IMR-90 (cell line): ENCODE data around the gene RABEP2. TPM values are rescaled to one million over a fixed set of nuclear protein-coding genes. Genes with fewer than 3 reads are reported as not detected.
A peak's percentile ranks its signal among the peaks of the same experiment; 100 is the strongest.

ENCODE experiments used
- ATAC-seq: fragments of 200-7000 bp; cut with Tn5 transposase; 2 replicates; pipeline ENCODE4 v1.9.1; 2020; ENCODE audit warnings: low read depth, mild to moderate bottlenecking, moderate library complexity
- BruUV-seq: library from RNA; stranded (reverse); fragments of 400-500 nt; replicated peaks from 2 replicates; lab custom pipeline; 2021; lab: Mats Ljungman, UMichigan
- CTCF ChIA-PET: fragments of 300-600 bp; formaldehyde crosslinking; extraction: SDS; loops from one replicate; lab custom pipeline; 2021; ENCODE audit warnings: antibody characterized with exemption; lab: Yijun Ruan, JAX
- POLR2A ChIA-PET: fragments of 300-600 bp; sonication (Branson Sonifier 250); formaldehyde crosslinking; loops from one replicate; lab custom pipeline; 2022; ENCODE audit warnings: antibody characterized with exemption; ENCODE audit not compliant: unreplicated experiment; lab: Charles Lee
- DNase-seq: peaks from one replicate; pipeline ENCODE4 v3.0.0; 2013
- H2AFZ ChIP-seq: replicated peaks from 2 replicates; pipeline ENCODE3; 2013; ENCODE audit warnings: low read length, mild to moderate bottlenecking; ENCODE audit not compliant: poor library complexity
- H2AK5ac ChIP-seq: 2 replicates; pipeline ENCODE4 v1.6.1; 2013; ENCODE audit warnings: low read depth, low read length, inconsistent platforms
- H2AK9ac ChIP-seq: replicated peaks from 2 replicates; pipeline ENCODE3; 2013; ENCODE audit warnings: mild to moderate bottlenecking, low read depth, low read length, moderate library complexity; ENCODE audit not compliant: poor library complexity
- H2BK120ac ChIP-seq: 2 replicates; pipeline ENCODE4 v1.6.1; 2013; ENCODE audit warnings: low read depth, low read length, inconsistent platforms
- H2BK15ac ChIP-seq: 3 replicates; pipeline ENCODE4 v1.6.1; 2013; ENCODE audit warnings: low read depth, low read length, inconsistent platforms
- H2BK20ac ChIP-seq: 2 replicates; pipeline ENCODE4 v1.6.1; 2013; ENCODE audit warnings: low read depth, mild to moderate bottlenecking, inconsistent platforms, low read length, moderate library complexity
- H2BK5ac ChIP-seq: 2 replicates; pipeline ENCODE4 v1.6.1; 2013; ENCODE audit warnings: mild to moderate bottlenecking, low read depth, low read length, inconsistent platforms; ENCODE audit not compliant: poor library complexity, severe bottlenecking
- H3K14ac ChIP-seq: replicated peaks from 2 replicates; pipeline ENCODE4 v1.6.1; 2013; ENCODE audit warnings: low read depth, low read length, inconsistent platforms
- H3K18ac ChIP-seq: 2 replicates; pipeline ENCODE4 v1.6.1; 2013; ENCODE audit warnings: low read depth, low read length, control low read depth
- H3K23ac ChIP-seq: 2 replicates; pipeline ENCODE4 v1.6.1; 2013; ENCODE audit warnings: low read depth, low read length, inconsistent platforms
- H3K27ac ChIP-seq: 2 replicates; pipeline ENCODE4 v1.5.1; 2013; ENCODE audit warnings: mild to moderate bottlenecking, control low read depth, low read length; ENCODE audit not compliant: insufficient read depth
- H3K27me3 ChIP-seq: 2 replicates; pipeline ENCODE4 v1.6.1; 2013; ENCODE audit warnings: low read length; ENCODE audit not compliant: control insufficient read depth, insufficient read depth
- H3K36me3 ChIP-seq: 2 replicates; pipeline ENCODE4 v1.6.1; 2013; ENCODE audit warnings: low read length, mixed read lengths; ENCODE audit not compliant: control insufficient read depth, insufficient read depth
- H3K4ac ChIP-seq: 2 replicates; pipeline ENCODE4 v1.6.1; 2013; ENCODE audit warnings: low read depth, low read length, inconsistent platforms
- H3K4me1 ChIP-seq: 2 replicates; pipeline ENCODE4 v1.6.1; 2013; ENCODE audit warnings: low read length, mixed read lengths; ENCODE audit not compliant: control insufficient read depth, insufficient read depth
- H3K4me2 ChIP-seq: 2 replicates; pipeline ENCODE4 v1.6.1; 2013; ENCODE audit warnings: low read depth, mild to moderate bottlenecking, control low read depth, low read length, moderate library complexity
- H3K4me3 ChIP-seq: 2 replicates; pipeline ENCODE4 v1.5.1; 2013; ENCODE audit warnings: low read depth, mild to moderate bottlenecking, control low read depth, low read length, moderate library complexity; ENCODE audit not compliant: insufficient read depth
- H3K56ac ChIP-seq: 2 replicates; pipeline ENCODE4 v1.6.1; 2013; ENCODE audit warnings: low read length, inconsistent platforms; ENCODE audit not compliant: insufficient read depth; ENCODE audit errors: extremely low read depth
- H3K79me1 ChIP-seq, 2 experiments: 2 replicates each; pipeline ENCODE4 v1.6.1; 2013; ENCODE audit warnings: low read length in 2 of 2, inconsistent platforms in 1 of 2, low read depth in 1 of 2
- H3K9ac ChIP-seq: 2 replicates; pipeline ENCODE4 v1.6.1; 2013; ENCODE audit warnings: low read depth, low read length, control low read depth
- H3K9me1 ChIP-seq: 2 replicates; pipeline ENCODE4 v1.6.1; 2013; ENCODE audit warnings: low read length, inconsistent platforms; ENCODE audit not compliant: insufficient read depth
- H3K9me3 ChIP-seq: 2 replicates; pipeline ENCODE4 v1.6.1; 2013; ENCODE audit warnings: low read length; ENCODE audit not compliant: control insufficient read depth, insufficient read depth
- H4K20me1 ChIP-seq: 2 replicates; pipeline ENCODE4 v1.6.1; 2013; ENCODE audit warnings: low read length, inconsistent platforms; ENCODE audit not compliant: insufficient read depth
- H4K5ac ChIP-seq: 2 replicates; pipeline ENCODE4 v1.6.1; 2013; ENCODE audit warnings: mild to moderate bottlenecking, low read depth, low read length, control low read depth
- H4K8ac ChIP-seq, 2 experiments: 2 replicates each; pipeline ENCODE4 v1.6.1; 2013; ENCODE audit warnings: low read depth in 2 of 2, low read length in 2 of 2, control low read depth in 1 of 2, inconsistent platforms in 1 of 2
- H4K91ac ChIP-seq: 2 replicates; pipeline ENCODE4 v1.6.1; 2013; ENCODE audit warnings: low read depth, low read length, inconsistent platforms; ENCODE audit not compliant: insufficient read depth
- CEBPB ChIP-seq: IDR thresholded peaks from 2 replicates; pipeline ENCODE4 v1.6.1; 2012; ENCODE audit warnings: low read depth, low read length, improper control_type of control experiment
- CTCF ChIP-seq: conservative IDR thresholded peaks from 2 replicates; pipeline ENCODE4 v1.5.1; 2012; ENCODE audit warnings: mild to moderate bottlenecking, low read depth, low read length, improper control_type of control experiment
- MAZ ChIP-seq: IDR thresholded peaks from 2 replicates; pipeline ENCODE4 v1.6.1; 2012; ENCODE audit warnings: low read depth, mild to moderate bottlenecking, low read length, improper control_type of control experiment, moderate library complexity, borderline replicate concordance
- MXI1 ChIP-seq: IDR thresholded peaks from 2 replicates; pipeline ENCODE4 v1.6.1; 2012; ENCODE audit warnings: low read depth, mild to moderate bottlenecking, low read length, moderate library complexity, borderline replicate concordance
- RAD21 ChIP-seq: IDR thresholded peaks from 2 replicates; pipeline ENCODE4 v1.6.1; 2012; ENCODE audit warnings: low read length, improper control_type of control experiment
- SMC3 ChIP-seq: fragments of 150-350 bp; IDR thresholded peaks from 2 replicates; pipeline ENCODE4 v1.6.1; 2016; ENCODE audit warnings: low read depth, mild to moderate bottlenecking, antibody characterized with exemption, low read length, moderate library complexity
- WGBS, 2 experiments: methylation state at CpG; one replicate each; pipeline versions ENCODE4 v1.1.5 to v1.1.7; 2013; ENCODE audit warnings: missing lambda C conversion rate in 2 of 2; ENCODE audit not compliant: insufficient read length in 1 of 2; ENCODE audit errors: extremely low coverage in 2 of 2; 5-methylcytosine and 5-hydroxymethylcytosine counted together
- dilution Hi-C: fragments of 300-500 bp; cut with HindIII; formaldehyde crosslinking; loops from one replicate; pipeline ENCODE4 v1.14.3; 2018; ENCODE audit warnings: low sequenced_read_pairs; ENCODE audit not compliant: unreplicated experiment
- in situ Hi-C: fragments of 300-500 bp; cut with MboI; formaldehyde crosslinking; loops from 3 replicates; pipeline ENCODE4 v1.14.3; 2019; ENCODE audit warnings: low sequenced_read_pairs, inconsistent platforms, mixed read lengths
- intact Hi-C: fragments of 100-400 bp; cut with micrococcal nuclease; formaldehyde crosslinking; loops from 2 replicates; pipeline ENCODE4 v1.10.0; 2022
- polyA plus RNA-seq, 3 experiments: library from polyadenylated mRNA; depleted of rRNA; stranded (reverse); fragments of >200 nt; gene quantifications; 2 replicates each; pipeline ENCODE4 v1.2.3, GENCODE V29; 2012; ENCODE audit warnings: low replicate concordance in 1 of 3
- total RNA-seq: library from RNA; depleted of rRNA; stranded (reverse); fragments of >200 nt; gene quantifications from 2 replicates; pipeline ENCODE4 v1.2.3, GENCODE V29; 2012
- TF ChIP-seq, protein P1 (sequence below): fragments of 150-350 bp; IDR thresholded peaks from 2 replicates; pipeline ENCODE4 v1.6.1; 2016; ENCODE audit warnings: low read depth, mild to moderate bottlenecking, low read length, moderate library complexity, borderline replicate concordance
- TF ChIP-seq, protein P2 (sequence below): fragments of 150-350 bp; IDR thresholded peaks from 2 replicates; pipeline ENCODE4 v1.6.1; 2017; ENCODE audit warnings: mild to moderate bottlenecking, antibody characterized with exemption, low read length, low read depth

The RABEP2 gene
- total and polyA plus RNA-seq, 2 of the 4 experiments (the other 2 are of a cell fraction), result 12.2 to 20.0 TPM

DNA sequence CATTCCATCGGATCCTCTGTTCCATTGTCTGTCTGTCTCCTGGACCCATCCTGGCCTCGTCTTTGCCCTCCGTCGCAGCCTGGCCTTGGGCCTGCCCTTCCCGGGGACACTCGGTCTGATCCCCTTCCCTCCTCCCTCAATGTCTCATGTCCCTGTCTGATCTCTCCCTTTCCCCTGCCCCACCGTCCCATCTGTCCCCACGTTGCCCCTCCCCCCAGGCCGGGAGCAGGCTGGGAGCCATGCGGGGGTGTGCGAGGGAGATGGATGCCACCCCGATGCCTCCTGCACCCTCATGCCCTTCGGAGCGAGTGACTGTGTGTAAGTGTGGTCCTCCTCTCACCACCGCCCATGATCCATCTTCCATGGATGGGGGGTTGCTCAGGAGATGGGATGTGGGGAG is 52.1 kb downstream of the RABEP2 start:
- Histone ChIP-seq H2BK15ac (no peak overlapping the region), H2BK20ac (no peak overlapping the region), H4K5ac (no peak overlapping the region), H4K20me1 (no peaks in the 10 kb centered on the region), H3K9ac (no peak overlapping the region), H4K91ac (no peak overlapping the region), H3K9me3 (no peaks in the 10 kb centered on the region), H3K18ac (no peak overlapping the region), H2AK9ac (peak overlapping the region; percentile 42), H3K4me1 (no peaks in the 10 kb centered on the region), H4K8ac (no peak overlapping the region), H3K9me1 (no peaks in the 10 kb centered on the region), H3K4me2 (no peak overlapping the region), H2AFZ (no peak overlapping the region), H3K36me3 (peaks cover 52% of the 10 kb centered on the region), H2BK5ac (no peak overlapping the region), H3K14ac (no peak overlapping the region), H2BK120ac (no peak overlapping the region), H3K27ac (no peak overlapping the region), H2AK5ac (no peak overlapping the region), H3K4ac (no peak overlapping the region), H3K23ac (no peak overlapping the region), H3K4me3 (no peak overlapping the region), H3K56ac (no peak overlapping the region), H3K79me1 (peaks cover 11 to 18% of the 10 kb centered on the region in 2 experiments; a peak in 3 of 4 replicates), H3K27me3 (no peaks in the 10 kb centered on the region)
- BruUV-seq, result no TSS peak
- no peak for ATAC-seq
- ChIA-PET POLR2A (no interaction called here), CTCF (interaction anchor here (0.9 to 1.1 kb wide), 2 partner anchors 9 to 26 kb away, joined by 4 read pairs; partner anchors contain the start of gene TUFM)
- in situ Hi-C loops, result no loop called here
- dilution Hi-C loops, result no loop called here
- intact Hi-C loops, result loop anchor here (1.0 kb wide), 1 partner anchor 72 kb away; no protein-coding TSS in a partner anchor
- TF ChIP-seq MAZ, result no peak
- TF ChIP-seq, protein P1, sequence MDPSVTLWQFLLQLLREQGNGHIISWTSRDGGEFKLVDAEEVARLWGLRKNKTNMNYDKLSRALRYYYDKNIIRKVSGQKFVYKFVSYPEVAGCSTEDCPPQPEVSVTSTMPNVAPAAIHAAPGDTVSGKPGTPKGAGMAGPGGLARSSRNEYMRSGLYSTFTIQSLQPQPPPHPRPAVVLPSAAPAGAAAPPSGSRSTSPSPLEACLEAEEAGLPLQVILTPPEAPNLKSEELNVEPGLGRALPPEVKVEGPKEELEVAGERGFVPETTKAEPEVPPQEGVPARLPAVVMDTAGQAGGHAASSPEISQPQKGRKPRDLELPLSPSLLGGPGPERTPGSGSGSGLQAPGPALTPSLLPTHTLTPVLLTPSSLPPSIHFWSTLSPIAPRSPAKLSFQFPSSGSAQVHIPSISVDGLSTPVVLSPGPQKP, result no peak
- TF ChIP-seq CEBPB, result no peak
- no peak for TF ChIP-seq MXI1
- TF ChIP-seq RAD21, result no peak
- no peak for TF ChIP-seq SMC3
- TF ChIP-seq, protein P2, sequence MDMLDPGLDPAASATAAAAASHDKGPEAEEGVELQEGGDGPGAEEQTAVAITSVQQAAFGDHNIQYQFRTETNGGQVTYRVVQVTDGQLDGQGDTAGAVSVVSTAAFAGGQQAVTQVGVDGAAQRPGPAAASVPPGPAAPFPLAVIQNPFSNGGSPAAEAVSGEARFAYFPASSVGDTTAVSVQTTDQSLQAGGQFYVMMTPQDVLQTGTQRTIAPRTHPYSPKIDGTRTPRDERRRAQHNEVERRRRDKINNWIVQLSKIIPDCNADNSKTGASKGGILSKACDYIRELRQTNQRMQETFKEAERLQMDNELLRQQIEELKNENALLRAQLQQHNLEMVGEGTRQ, result no peak
- no peak for TF ChIP-seq CTCF
- 88% methylated on average over 4 of the region's 15 CpGs; no CpG with 5 or more reads in 1 of the 2 experiments for WGBS, 2 experiments
- DNase-seq, result no peak
